NB4 (cell line): ENCODE results near the gene LRFN2.

Experiments used
- CTCF ChIP-seq: IDR thresholded peaks from one replicate; pipeline ENCODE4 v1.5.1; 2012; ENCODE audit warnings: low read depth, low read length
- POLR2A ChIP-seq: IDR thresholded peaks from 2 replicates; pipeline ENCODE4 v1.6.1; 2011; ENCODE audit warnings: mild to moderate bottlenecking; ENCODE audit not compliant: insufficient read length; ENCODE audit errors: extremely low read depth

GRCh38 chr6:40517654-40518053, 69.5 kb downstream of the LRFN2 start:
- TF ChIP-seq POLR2A: no peak
- no peak for TF ChIP-seq CTCF
